Measurements from ENCODE around the gene RPS21.

DNA sequence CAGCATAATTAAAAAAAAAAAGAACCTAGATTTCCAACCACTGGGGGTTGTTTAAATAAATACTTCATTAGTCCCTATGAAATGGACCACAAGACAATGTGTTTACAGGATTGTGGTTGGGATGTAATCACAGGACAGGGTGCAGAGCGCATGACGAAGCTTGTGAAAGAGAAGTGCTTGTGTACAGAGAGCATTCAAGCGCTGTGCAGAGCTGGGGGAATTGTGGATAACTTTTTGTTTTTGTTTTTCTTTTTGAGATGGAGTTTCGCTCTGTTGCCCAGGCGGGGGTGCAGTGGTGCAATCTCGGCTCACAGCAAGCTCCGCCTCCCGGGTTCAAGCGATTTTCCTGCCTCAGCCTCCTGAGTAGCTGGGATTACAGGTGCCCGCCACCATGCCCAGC lies 42.1 kb upstream of the RPS21 start:
- TF ChIP-seq CTCF (IDR thresholded peaks at IDR 0.05) (no peak), POLR2AphosphoS5 (IDR thresholded peaks at IDR 0.05) (peak in 1 of 3 donors; percentile 42), POLR2A (IDR thresholded peaks at IDR 0.05) (no peak), EP300 (IDR thresholded peaks at IDR 0.05) (no peak)
